PC-9 (cell line): ENCODE results near the gene AUTS2. TPM values are rescaled to one million over a fixed set of nuclear protein-coding genes. Genes with fewer than 3 reads are reported as not detected.

Experiments
- BruUV-seq: library from RNA; stranded (reverse); fragments of 400-500 nt; replicated peaks from 2 replicates; lab custom pipeline; 2021; lab: Mats Ljungman, UMichigan
- CTCF ChIA-PET: fragments of 300-600 bp; sonication (Branson Sonifier 250); formaldehyde crosslinking; loops from one replicate; lab custom pipeline; 2022; ENCODE audit warnings: antibody characterized with exemption; lab: Charles Lee
- POLR2A ChIA-PET: fragments of 300-600 bp; sonication (Branson Sonifier 250); formaldehyde crosslinking; loops from one replicate; lab custom pipeline; 2022; ENCODE audit warnings: antibody characterized with exemption; ENCODE audit not compliant: unreplicated experiment; lab: Charles Lee
- DNase-seq, 2 experiments: peaks; one replicate each; pipeline versions ENCODE4 v3.0.0 to v3.0.0-alpha.2; 2015 to 2022; ENCODE audit warnings: mixed read lengths in 1 of 2
- H2AFZ ChIP-seq: fragments of 200-600 bp; sonication (generic); 2 replicates; pipeline ENCODE4 v1.8.1; 2017; ENCODE audit warnings: antibody characterized with exemption
- H3F3A ChIP-seq: fragments of 200-600 bp; sonication (generic); 2 replicates; pipeline ENCODE4 v1.8.1; 2017; ENCODE audit warnings: antibody characterized with exemption, mild to moderate bottlenecking, low read depth; ENCODE audit not compliant: insufficient read depth
- H3K27ac ChIP-seq: fragments of 200-600 bp; sonication (generic); 2 replicates; pipeline ENCODE4 v1.6.1; 2016; ENCODE audit warnings: mixed run types
- H3K27me3 ChIP-seq: fragments of 200-600 bp; sonication (generic); 2 replicates; pipeline ENCODE4 v1.6.1; 2016; ENCODE audit warnings: low read depth, mixed run types; ENCODE audit not compliant: insufficient read depth
- H3K36me3 ChIP-seq: fragments of 200-600 bp; sonication (generic); 2 replicates; pipeline ENCODE4 v1.6.1; 2016; ENCODE audit warnings: low read depth, mixed run types
- H3K4me1 ChIP-seq: fragments of 200-600 bp; sonication (generic); replicated peaks from 2 replicates; pipeline ENCODE4 v1.6.1; 2016; ENCODE audit warnings: mixed run types; ENCODE audit not compliant: insufficient read depth
- H3K4me2 ChIP-seq: fragments of 200-600 bp; sonication (generic); 2 replicates; pipeline ENCODE4 v1.6.1; 2017; ENCODE audit warnings: mixed run types
- H3K4me3 ChIP-seq: fragments of 200-600 bp; sonication (generic); 2 replicates; pipeline ENCODE4 v1.6.1; 2016; ENCODE audit warnings: mixed run types
- H3K79me2 ChIP-seq: fragments of 200-600 bp; sonication (generic); 2 replicates; pipeline ENCODE4 v1.6.1; 2017; ENCODE audit warnings: low read depth, mixed run types
- H3K9me2 ChIP-seq: fragments of 200-600 bp; sonication (generic); 2 replicates; pipeline ENCODE4 v1.8.1; 2017; ENCODE audit warnings: mild to moderate bottlenecking; ENCODE audit not compliant: insufficient read depth
- H3K9me3 ChIP-seq: fragments of 200-600 bp; sonication (generic); 2 replicates; pipeline ENCODE4 v1.8.1; 2016; ENCODE audit warnings: low read depth; ENCODE audit not compliant: insufficient read depth
- H4K20me1 ChIP-seq: fragments of 200-600 bp; sonication (generic); 2 replicates; pipeline ENCODE4 v1.8.1; 2017; ENCODE audit not compliant: insufficient read depth
- EZH2 ChIP-seq: fragments of 200-600 bp; sonication (generic); IDR thresholded peaks from 2 replicates; pipeline ENCODE4 v1.8.0; 2017; ENCODE audit warnings: antibody characterized with exemption, low read depth
- intact Hi-C: fragments of 100-400 bp; cut with micrococcal nuclease; formaldehyde crosslinking; loops from one replicate; pipeline ENCODE4 v1.10.0; 2022; ENCODE audit not compliant: unreplicated experiment
- total RNA-seq: library from RNA; stranded (reverse); gene quantifications from 2 replicates; pipeline ENCODE4 v1.2.3, GENCODE V29; 2021
- TF ChIP-seq, protein P1 (sequence below): fragments of 200-600 bp; sonication (generic); conservative IDR thresholded peaks from 2 replicates; pipeline ENCODE4 v1.6.1; 2017; ENCODE audit warnings: mixed run types, antibody characterized with exemption, mild to moderate bottlenecking, moderate library complexity

The AUTS2 gene
- total RNA-seq, 1 experiment from 2014 or later = not detected

DNA sequence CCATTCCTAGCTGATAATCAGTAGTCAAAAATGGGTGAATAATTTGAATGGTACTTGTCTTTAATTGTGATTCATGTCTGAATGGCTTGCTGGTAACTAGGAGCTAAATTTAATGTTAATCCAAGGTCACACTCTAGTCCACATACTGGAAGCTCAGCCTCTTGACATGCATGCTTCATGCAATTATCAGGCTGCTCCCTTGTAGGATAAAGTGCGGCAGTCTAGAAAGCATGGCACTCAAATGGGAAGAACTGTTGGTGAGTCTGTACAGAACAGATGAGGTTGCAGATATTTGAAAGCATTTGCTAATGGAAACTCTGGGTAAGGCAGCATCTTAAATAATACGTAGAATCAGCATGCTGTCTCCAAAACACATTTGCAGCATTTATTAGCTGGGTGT is 499.4 kb downstream of the AUTS2 start:
- Histone ChIP-seq H3K4me3 (no peak overlapping the region), H3K9me2 (no peaks in the 10 kb centered on the region), H3K4me1 (no peaks in the 10 kb centered on the region), H3K79me2 (no peaks in the 10 kb centered on the region), H3K27me3 (0 out of 2 replicates have a peak, but pooled peaks cover 2% of the 10 kb centered on the region), H2AFZ (no peak overlapping the region), H3K9me3 (no peaks in the 10 kb centered on the region), H3K4me2 (no peak overlapping the region), H4K20me1 (no peaks in the 10 kb centered on the region), H3K36me3 (no peaks in the 10 kb centered on the region), H3F3A (no peaks in the 10 kb centered on the region), H3K27ac (no peak overlapping the region)
- intact Hi-C loops = no loop called here
- CTCF ChIA-PET = no interaction called here
- no TSS peak for BruUV-seq
- DNase-seq = no peak
- POLR2A ChIA-PET = interaction anchor here (0.6 kb wide), 1 partner anchor 418 kb away, joined by 6 read pairs; no protein-coding TSS in a partner anchor
- no peak for TF ChIP-seq EZH2
- TF ChIP-seq, protein P1, sequence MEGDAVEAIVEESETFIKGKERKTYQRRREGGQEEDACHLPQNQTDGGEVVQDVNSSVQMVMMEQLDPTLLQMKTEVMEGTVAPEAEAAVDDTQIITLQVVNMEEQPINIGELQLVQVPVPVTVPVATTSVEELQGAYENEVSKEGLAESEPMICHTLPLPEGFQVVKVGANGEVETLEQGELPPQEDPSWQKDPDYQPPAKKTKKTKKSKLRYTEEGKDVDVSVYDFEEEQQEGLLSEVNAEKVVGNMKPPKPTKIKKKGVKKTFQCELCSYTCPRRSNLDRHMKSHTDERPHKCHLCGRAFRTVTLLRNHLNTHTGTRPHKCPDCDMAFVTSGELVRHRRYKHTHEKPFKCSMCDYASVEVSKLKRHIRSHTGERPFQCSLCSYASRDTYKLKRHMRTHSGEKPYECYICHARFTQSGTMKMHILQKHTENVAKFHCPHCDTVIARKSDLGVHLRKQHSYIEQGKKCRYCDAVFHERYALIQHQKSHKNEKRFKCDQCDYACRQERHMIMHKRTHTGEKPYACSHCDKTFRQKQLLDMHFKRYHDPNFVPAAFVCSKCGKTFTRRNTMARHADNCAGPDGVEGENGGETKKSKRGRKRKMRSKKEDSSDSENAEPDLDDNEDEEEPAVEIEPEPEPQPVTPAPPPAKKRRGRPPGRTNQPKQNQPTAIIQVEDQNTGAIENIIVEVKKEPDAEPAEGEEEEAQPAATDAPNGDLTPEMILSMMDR = no peak

DNA sequence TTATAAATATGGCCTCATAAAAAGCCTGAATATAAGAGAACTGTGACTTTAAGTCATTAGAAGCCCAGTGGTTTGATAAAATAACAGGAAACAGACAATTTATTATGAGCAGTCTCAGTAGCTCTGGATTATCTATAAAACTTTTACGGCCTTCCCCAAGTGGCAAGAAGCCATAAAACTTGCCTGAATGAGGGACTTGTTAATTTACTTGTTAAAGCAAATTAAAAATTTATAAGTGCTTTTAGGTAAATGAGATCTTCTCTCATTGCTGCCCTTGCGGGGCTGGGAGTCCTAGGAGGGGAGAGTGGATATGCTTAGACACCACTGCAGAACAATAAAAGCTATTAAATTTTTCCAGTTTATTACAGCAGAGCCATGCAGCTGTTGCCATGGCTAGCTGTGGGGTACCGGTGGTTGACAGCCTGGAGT is 499.9 kb downstream of the AUTS2 start:
- no peak overlapping the region for H3K4me3 ChIP-seq
- H4K20me1 ChIP-seq = no peaks in the 10 kb centered on the region
- H2AFZ ChIP-seq = no peak overlapping the region
- CTCF ChIA-PET = no interaction called here
- no peaks in the 10 kb centered on the region for H3F3A ChIP-seq
- H3K27me3 ChIP-seq = 0 out of 2 replicates have a peak, but pooled peaks cover 2% of the 10 kb centered on the region
- H3K36me3 ChIP-seq = no peaks in the 10 kb centered on the region
- H3K4me2 ChIP-seq = no peak overlapping the region
- DNase-seq = no peak
- no peaks in the 10 kb centered on the region for H3K4me1 ChIP-seq
- no peak overlapping the region for H3K27ac ChIP-seq
- no peak for TF ChIP-seq EZH2
- TF ChIP-seq, protein P1 = no peak
- intact Hi-C loops = no loop called here
- no peaks in the 10 kb centered on the region for H3K9me3 ChIP-seq
- H3K79me2 ChIP-seq = no peaks in the 10 kb centered on the region
- BruUV-seq = no TSS peak
- H3K9me2 ChIP-seq = no peaks in the 10 kb centered on the region
- POLR2A ChIA-PET = interaction anchor here (0.6 kb wide), 1 partner anchor 418 kb away, joined by 6 read pairs; no protein-coding TSS in a partner anchor

DNA sequence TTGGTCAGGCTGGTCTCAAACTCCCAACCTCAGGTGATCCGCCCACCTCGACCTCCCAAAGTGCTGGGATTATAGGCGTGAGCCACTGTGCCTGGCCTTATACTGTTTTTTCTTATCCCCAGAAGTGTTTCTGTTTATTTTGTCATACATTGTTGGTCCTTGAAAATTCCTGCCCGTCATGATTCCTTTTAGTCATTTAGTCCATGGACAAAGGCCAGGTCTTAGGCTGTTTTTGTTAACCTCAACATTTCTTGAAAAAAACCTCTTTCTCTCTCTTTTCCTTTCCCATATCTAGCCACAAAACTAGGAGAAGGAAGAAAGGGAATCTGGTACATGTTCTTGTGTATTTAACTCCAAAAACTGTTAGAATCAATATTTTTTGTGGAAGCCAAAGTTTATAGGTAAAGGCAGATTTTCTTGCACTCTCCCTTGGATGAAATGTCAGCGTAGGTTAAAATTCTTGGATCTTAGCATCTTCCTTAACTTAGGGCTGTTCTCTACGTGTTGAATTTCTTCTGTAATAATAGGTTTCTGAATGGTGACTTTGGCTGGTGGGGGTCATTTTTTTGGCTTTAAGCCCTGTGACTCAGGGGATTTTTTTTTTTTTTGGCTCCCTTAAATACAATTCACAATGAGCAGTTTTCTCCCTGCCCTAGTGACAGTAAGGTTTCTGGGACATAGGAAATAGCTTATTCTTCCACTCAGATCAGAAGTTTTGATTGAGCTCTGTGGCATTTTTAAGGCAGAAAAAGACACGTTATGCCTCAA is 500.8 kb downstream of the AUTS2 start:
- no peaks in the 10 kb centered on the region for H3K79me2 ChIP-seq
- no peaks in the 10 kb centered on the region for H3K4me1 ChIP-seq
- no peak overlapping the region for H3K4me2 ChIP-seq
- H3F3A ChIP-seq = no peaks in the 10 kb centered on the region
- ChIA-PET POLR2A (no interaction called here), CTCF (no interaction called here)
- no peak for DNase-seq
- no peaks in the 10 kb centered on the region for H4K20me1 ChIP-seq
- H3K27me3 ChIP-seq = 0 out of 2 replicates have a peak, but pooled peaks cover 2% of the 10 kb centered on the region
- H3K36me3 ChIP-seq = no peaks in the 10 kb centered on the region
- BruUV-seq = no TSS peak
- no peak overlapping the region for H2AFZ ChIP-seq
- intact Hi-C loops = no loop called here
- H3K27ac ChIP-seq = no peak overlapping the region
- no peak overlapping the region for H3K4me3 ChIP-seq
- H3K9me3 ChIP-seq = no peaks in the 10 kb centered on the region
- TF ChIP-seq EZH2 = no peak
- TF ChIP-seq, protein P1 = no peak
- H3K9me2 ChIP-seq = no peaks in the 10 kb centered on the region
